NCI-H2081 treated with DMSO at 0.1 percent for 48 hours (cell line): ENCODE data around the gene DDAH1.
"Not testable (repeated sequence)": the region's sequence is repeated elsewhere in the genome, so short reads cannot be mapped to it uniquely, and the experiment has no call there.

Source experiments
- DNase-seq: peaks from one replicate; lab custom pipeline; 2025; lab: John Stamatoyannopoulos, UW

The DDAH1 gene

DNA sequence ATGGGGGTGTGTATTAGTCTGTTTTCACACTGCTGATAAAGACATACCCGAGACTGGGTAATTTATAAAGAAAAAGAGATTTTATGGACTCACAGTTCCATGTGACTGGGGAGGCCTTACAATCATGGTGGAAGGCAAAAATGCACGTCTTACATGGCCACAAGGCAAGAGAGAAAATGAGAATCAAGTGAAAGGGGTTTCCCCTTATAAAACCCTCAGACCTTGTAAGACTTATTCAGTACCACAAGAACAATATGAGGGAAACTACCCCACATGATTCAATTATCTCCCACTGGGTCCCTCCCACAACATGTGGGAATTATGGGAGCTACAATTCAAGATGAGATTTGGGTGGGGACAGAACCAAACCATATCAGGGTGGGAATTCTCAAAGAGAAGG is 5.2 kb upstream of the DDAH1 start:
- not testable (repeated sequence) for DNase-seq

DNA sequence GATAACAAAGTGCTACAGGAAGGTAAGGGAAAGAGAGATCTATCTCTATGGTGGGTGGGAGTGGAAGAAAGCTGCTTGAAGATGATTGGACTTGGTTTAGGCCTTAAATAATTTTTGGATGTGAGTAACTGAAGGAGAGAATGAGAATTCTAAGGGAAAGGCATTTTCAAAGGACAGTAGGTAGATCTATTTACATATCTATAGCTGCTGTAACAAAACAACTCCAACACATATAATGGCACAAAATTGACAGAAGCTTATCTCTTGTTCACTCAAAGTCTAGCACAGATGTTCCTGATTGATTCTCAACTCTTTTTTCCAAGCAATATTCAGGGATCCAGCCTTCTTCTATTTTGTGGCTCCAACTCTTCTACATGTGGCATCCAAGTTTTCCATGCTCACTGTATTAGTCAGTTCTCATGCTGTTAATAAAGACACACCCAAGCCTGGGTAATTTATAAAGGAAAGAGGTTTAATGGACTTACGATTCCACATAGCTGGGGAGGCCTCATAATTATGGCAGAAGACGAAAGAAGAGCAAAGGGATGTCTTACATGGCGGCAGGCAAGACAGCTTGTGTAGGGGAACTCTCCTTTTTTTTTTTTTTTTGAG is 3.1 kb upstream of the DDAH1 start:
- DNase-seq = no peak

DNA sequence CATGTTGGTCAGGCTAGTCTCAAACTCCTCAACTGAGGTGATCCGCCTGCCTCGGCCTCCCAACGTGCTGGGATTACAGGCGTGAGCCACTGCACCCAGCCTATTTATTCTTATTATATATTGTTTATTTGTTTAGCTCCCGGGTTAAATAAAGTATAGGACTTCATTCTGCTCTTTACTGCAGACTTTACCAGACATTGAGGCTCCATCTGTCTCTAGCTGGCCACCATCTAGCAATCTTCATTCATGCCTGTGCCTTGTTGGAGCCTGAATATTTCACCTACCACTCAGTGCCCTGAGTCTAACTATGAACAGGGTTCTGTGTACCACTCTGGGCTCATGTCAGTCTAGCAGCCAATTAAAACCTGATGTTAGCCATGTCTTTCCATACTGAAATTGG is 2.1 kb upstream of the DDAH1 start:
- no peak for DNase-seq

DNA sequence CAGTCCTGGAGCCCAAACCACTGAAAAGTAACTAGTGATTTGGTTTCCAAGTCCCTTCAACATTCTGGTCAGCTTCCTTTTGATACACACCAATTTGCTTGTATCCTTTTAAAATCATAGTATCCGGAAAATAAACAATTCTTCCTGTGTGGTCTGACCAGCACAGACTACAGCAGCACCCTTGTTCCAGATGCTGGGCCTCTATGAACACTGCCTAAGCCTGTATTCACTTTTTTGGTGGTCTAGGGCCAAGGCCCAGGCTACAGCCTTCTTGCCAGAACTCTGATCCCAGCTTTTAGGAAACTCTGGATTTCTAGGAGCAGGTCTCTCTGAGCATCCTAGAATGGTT is 801 bp upstream of the DDAH1 start:
- no peak for DNase-seq

DNA sequence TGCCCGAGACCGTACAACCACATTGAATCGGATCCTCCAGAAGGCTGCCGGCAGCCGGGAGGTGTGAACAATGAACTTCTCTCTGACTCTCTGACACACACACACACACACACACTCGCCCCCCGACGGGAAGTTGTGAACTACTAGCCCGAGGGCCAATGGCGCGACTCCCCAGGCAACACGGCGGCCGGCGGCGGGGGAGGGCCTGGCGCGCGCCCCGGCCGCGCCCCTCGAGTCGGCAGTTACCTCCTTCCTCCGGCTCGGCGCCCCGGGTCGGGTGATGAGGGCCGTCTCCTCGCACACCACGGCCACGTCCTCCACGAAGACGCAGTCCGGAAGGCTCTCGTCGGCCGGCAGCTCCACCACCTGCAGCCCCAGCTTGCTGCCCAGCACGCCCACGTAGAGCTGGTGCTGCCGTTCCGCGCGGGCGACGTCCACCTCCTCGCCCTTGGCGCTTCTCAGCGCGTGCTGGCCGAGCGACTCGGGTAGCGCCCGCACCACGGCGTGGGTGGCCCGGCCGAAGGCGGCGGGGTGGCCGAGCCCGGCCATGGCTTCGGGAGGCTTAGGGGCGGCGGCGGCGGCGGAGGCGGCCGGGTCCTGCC is 361 bp downstream of the DDAH1 start:
- no peak for DNase-seq

DNA sequence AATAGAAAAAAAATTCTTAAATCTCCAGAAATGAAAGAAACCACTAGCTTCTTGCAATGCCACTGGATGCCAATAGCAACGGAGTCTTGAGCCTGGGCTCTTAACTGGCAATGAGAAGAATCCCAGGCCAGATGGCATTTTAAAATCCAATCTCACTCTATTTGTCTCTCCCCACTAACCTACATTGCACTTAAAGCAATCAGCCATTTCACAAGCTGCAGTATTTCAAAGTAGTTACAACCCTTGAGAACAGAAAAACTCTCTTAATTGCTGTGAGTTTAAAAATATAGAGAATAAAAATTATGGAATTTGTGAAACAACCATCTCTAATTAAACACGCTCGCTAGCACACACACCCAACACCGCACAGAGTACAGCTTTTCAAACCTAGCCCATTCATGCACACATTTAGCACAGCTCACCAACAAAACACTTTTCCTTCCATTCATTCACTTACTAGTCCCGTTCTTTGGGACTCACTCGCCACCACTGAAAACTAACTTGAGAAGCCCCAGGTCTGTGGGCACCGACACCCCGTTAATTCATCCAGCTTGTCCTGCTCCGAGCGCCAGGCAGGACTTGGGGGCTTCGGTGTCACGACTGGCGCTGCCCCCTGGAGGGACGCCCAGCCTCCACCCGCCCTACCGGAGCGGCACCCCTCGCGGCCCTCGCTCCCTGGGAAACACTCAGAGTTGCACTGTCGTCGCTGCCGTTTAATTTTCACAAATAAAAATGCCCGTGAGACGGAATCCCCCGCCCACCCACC is 1.0 kb downstream of the DDAH1 start:
- DNase-seq = no peak

DNA sequence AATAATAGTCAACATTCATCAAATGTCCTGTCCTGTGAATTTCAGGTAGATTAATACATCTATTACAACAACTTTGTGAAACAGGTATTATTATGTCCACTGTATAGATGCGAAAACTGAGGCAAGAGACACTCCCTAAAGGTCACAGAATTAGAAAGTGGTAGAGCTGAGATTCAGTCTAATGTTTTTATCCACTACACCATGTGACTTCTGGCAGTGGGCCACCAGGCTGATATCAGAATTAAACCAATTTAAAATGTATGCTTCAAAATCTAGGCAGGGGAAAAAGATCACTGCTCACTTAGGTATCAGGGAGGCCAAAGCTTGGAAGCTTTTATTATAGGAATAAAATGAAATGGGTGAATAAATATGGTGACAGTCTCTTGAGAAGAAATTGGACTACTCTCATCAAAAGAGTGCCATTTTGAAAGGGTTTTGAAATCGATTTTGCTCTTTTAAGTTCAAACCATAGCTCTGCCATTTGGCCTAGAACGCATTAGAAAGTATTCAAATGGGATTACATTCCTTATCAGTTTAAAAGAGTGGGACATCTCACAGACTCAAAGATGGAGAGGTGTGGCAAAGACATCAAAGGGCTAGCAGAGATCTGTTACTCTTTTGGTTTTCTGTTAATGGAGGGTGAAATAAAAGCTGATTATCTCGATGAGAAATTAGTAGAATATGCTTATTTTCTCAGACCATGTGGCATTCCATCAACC is 1.9 kb downstream of the DDAH1 start:
- DNase-seq = no peak

DNA sequence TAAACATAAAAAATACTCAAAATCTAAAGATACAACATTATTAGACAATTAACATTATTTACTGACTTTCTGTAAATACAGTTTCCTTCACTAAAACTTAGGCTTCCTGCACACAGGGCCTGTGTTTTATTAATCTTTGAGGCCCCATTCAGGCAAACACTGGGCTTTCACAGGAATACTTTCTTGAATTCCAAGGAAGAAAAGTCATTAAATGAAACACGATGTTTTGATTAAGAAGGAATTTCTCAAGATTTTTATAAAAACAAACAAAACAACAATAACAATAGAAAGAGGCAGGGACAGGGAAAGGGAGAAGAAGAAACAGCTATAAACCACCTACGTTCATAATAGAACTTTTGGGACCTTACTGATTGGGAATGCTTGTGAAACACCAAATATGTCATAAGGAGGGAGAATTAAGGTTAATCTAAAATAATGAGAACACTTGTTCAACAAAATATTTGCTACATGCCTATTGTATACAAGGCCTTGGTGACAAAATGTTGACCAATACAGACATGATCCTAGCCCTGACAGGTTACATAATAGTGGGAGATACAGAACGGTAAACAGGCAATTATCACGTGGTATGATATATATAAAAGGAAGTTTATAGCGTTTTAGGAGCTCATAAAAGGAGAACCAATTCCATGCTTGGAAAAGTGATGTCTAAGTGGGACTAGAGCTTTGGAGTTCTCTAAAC is 3.6 kb downstream of the DDAH1 start:
- DNase-seq = no peak

DNA sequence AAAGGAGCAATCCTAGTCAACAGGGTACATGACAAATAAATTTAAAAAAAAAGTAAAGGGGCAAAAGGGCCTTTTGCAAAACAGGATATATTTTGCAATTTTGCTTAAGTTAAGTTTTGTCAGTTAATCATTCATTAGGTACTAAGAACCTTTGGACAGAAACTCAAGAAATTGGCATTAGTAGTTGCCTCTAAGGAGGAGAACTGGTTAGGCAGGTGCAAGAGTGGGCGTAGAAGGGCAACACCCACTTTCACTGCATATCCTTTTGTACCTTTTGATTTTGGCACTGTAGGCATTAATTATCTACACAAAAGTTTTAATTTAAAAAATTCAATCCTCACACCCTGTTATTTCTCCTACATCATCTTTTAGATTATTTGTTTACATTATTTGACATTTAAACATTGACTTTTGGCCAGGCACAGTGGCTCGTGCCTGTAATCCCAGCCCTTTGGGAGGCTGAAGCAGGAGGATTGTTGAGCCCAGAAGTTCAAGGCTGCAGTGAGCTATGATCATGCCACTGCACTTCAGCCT is 4.3 kb downstream of the DDAH1 start:
- peak; percentile 22 for DNase-seq

DNA sequence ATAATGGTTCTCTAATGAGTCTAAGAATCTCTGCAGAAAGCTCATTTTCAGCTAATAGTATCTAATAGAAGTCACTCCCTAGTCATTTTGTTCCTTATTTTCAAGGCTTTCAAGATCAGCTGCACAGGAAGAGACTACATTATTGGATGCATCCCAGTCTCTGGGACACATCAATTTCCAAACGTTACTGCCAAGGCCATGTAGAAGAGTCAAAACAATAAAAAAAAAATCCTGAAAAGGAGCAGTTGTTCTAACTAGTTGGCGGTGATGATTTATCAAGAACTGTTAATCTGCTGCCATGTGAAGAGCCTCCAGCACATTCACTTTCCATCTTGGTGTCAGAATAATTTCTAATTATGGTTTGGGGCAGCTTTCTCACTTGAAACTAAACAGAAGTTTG is 5.7 kb downstream of the DDAH1 start:
- DNase-seq = no peak

DNA sequence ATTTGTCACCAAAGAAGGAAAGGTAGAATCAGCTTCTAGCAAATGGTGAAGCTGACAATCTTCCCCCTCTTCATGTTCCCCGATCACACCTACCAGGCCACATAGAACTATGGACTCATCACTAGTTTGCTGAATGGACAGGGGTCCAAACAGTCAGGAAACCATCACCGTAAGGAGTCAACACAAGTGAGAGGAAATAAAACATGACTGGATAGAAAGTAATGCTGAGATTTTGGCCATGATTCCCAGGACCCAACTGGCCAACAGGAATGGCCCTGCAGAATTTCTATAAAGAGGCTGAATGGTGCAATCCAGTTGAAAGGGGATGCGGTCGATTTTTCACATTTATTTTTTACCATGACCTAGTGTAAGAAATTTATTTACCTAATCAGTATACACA is 10.7 kb downstream of the DDAH1 start:
- DNase-seq = no peak

DNA sequence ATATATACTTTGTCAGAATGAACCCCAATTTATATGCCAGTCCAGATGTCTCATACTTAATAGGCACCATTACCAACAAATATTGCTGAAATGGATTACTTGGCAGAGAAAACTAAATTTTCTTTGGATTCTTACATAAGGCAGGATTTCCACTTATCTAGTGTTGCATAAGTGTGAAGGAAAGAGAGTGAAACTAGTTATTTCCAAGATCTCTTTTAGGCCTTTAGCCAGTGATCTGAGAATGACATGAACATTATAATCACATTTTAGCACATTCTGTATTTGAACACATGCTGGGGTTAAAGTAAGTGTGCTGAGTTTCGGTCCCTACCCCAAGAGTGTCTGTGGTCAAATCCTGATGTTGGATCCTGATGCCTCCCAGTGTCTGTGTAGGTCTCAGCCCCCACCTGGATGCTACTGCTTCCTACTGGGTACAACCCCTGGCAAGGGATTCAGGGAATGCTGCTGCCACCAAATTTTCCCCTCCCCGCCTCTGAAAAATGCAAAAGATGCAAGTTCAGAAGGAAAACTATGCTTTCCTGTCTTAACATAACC is 11.2 kb downstream of the DDAH1 start:
- DNase-seq = no peak

DNA sequence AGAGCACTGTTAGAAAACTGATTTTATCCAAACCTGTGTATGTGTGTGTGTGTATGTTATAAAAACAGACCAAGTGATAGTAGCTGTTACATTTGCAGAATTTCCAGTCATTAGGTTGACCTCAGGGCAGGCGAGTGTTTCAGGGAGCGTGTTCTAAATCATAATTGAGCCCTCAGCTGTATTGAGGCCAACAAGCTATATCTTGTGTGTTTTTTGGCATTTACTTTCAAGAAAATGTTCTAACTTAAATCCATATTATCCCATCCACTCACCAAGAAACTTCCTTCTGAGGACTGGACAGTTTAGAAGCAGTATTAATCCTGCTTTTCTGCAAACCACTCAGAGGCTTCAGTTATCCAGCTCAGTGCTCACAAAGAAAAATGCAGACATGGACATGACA is 12.0 kb downstream of the DDAH1 start:
- no peak for DNase-seq

DNA sequence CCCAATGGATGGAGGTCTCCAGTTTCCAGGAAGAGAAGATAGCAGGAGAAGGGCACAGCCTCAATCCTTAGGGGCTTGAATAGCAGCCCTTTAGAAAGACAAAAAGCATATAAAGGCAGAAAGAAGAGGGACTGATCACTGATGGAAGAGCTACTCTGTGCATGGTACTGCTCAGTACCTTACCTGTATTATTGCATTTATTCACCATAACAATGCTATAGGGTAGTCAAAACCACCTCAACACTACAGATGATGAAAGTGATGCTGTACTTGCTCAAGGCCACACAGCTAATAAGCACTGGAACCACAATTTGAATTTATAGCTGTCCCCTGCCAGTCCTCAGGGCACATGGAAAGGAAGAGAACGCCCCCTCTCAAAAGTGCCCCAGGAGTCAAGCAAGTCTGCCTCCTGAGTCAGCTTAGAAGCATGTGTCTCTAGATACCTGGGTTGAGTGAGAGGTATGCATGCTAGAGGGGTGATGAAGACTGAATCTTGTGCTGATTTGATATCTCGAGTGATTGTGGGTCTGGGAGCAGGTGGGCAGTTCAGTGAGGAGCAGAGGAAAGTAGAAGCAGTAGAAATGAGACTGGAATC is 13.6 kb downstream of the DDAH1 start:
- DNase-seq = no peak

DNA sequence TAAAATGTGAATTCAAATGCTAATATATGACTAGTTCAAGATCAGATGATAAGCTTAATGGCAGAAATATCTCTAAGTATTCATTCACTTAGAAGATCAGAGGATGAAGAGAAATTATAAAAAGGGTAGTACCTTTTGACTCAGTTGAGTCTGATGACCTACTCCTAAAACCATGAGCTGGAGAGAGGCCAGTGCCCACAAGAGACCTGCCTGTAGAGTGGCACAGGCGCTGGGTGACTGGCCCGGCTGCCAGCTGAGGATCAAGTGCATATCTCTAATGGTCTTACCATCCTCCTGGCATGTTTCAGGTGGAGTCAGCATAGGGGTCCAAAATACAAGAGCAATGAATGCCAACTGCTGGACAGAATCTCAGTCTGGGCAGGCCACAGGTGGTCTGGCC is 14.1 kb downstream of the DDAH1 start:
- DNase-seq = no peak

DNA sequence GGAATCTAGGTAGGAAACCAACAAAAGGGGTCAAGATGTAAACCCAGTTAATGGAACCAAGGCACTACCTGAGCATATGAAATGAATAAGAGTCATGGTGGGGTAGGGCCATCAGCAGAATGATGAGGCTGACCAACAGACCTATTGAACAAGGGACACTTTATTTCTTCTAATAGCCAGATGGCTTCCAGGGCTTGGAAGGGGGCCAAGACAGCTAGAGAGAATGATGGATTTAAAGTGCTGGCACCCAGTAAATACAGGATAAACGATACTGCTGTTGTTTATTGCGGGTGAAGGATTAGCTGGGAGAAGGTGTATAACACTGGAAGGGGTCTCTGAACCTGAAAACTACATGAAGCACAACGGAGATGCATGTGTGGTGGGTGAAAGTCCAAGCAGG is 15.6 kb downstream of the DDAH1 start:
- no peak for DNase-seq

DNA sequence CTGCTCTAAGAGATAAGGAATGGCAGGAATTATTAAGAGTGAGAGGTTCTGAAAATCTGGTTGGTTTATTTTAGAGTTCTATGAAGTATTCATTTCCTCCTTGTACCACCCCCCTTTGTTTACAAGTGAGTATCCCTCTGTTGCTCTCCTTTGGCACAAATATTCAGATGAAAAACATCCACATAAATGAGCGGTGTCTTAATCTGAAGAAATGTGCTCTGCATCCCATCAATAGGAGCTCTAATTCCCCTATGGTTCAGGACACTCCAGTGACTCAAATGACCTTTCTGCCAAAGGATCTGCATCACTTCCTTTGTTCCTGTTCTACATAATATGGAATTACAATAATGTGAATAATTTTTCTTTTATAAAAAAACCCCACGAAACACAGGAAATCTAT is 16.6 kb downstream of the DDAH1 start:
- no peak for DNase-seq

DNA sequence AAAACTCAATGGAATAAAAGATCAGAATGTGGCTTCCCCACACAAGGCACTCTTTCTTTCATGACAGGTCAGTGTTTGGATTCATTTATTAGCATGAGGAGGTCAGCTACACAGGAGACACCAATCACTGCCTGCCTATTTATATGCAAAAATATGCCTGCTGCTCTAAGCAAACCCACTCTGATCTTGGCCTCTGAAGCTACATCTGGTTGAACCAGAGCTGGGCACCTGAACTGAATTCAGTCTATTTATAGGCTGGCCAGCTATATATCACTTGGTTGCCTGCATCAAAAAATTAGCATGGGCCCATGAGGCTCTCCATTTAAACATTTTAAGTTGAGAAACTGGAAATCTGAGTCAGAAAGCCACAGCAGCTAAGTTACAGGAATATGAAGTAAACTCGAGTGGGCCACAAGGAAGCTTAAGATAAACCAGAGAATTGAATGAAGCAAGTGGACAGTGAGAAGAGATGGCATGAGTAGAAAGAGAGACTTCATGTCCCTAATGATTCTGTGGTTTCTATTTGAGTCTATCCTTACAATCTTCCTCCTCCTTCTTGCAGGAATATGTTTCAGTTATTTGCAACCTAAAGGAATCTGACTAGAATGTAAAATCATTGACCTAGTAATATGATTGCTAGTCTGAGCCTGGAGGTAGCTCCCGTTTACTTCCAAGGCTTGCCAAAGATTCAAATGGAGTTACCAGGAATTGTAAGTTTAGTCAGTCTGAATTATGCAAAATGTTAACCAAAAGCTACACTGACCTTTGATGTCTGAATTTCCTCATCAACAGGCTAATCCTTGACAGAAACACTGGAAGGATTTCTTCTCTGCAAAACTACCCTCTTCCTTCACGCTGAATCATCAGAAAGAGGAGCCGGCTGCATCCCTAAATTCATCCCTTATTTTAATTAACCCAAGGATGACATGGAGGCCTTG is 17.7 kb downstream of the DDAH1 start:
- DNase-seq = no peak

DNA sequence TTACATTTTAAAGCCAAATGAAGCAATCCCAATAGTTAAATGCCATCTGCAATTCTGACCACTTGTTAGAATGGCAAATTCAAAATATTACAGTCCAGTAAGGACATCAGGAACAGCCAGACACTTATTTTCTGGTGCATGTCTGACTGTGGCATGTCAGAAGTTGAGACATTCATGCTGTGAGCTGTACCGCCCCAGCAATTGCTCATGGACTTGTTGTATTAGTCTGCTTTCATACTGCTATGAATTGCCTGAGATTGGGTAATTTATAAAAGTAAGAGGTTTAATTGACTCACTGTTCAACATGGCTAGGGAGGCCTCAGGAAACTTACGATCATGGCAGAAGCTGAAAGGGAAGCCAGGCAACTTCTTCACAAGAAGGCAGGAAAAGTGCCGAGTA is 19.1 kb downstream of the DDAH1 start:
- no peak for DNase-seq

DNA sequence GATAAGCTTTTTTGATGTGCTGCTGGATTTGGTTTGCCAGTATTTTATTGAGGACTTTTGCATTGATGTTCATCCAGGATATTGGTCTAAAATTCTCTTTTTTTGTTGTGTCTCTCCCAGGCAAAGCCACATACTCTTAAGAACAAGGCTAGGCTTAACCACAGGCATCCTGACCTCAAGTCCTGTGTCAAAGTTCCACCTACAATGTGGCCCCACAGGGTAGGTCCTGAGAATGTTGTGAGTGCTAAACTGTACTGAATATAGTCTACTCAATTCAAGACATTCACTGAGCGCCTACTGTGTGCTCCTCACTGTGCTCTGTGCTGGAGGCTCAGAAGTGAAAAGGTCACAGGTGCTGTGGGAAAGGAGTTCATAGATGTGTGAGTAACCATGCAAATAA is 20.6 kb downstream of the DDAH1 start:
- no peak for DNase-seq
